K562 (cell line): ENCODE data around the gene TRAPPC2L. TPM values are rescaled to one million over a fixed set of nuclear protein-coding genes. Genes with fewer than 3 reads are reported as not detected.

ENCODE experiments used
- ATAC-seq: fragments of 200-7000 bp; cut with Tn5 transposase; 3 replicates; pipeline ENCODE4 v1.9.1; 2020; ENCODE audit warnings: moderate library complexity
- BruUV-seq: library from RNA; stranded (reverse); fragments of 400-500 nt; replicated peaks from 2 replicates; lab custom pipeline; 2021; lab: Mats Ljungman, UMichigan
- CTCF ChIA-PET: fragments of 300-600 bp; formaldehyde crosslinking; extraction: SDS; loops from one replicate; lab custom pipeline; 2021; ENCODE audit warnings: low intra/inter-chr PET ratio; lab: Yijun Ruan, JAX
- POLR2A ChIA-PET: fragments of 300-600, 350-650 bp; sonication (Branson Sonifier 250); formaldehyde crosslinking; extraction: SDS; loops from one replicate; lab custom pipeline; 2021; ENCODE audit warnings: antibody characterized with exemption, inconsistent platforms; lab: Yijun Ruan, JAX
- DNase-seq, 4 experiments: peaks; one replicate each; pipeline versions ENCODE4 v3.0.0 to v3.0.0-alpha.2; 2011 to 2018; ENCODE audit warnings: low spot score in 3 of 4, mixed read lengths in 3 of 4; ENCODE audit errors: extremely low read depth in 1 of 4
- FAIRE-seq: peaks from 2 replicates; lab custom pipeline; 2011; peaks lifted over from hg19 to GRCh38; lab: Jason Lieb, UNC
- H2AFZ ChIP-seq: 2 replicates; pipeline ENCODE4 v1.6.0; 2011; ENCODE audit warnings: low read depth, low read length, control low read depth, inconsistent platforms
- H3K27ac ChIP-seq: fragments of 200-600 bp; 3 replicates; pipeline ENCODE4 v1.8.0; 2011; ENCODE audit warnings: low read depth, mild to moderate bottlenecking, control low read depth, inconsistent platforms, low read length, moderate library complexity, mixed read lengths; ENCODE audit errors: extremely low read depth
- H3K27me3 ChIP-seq, 2 experiments: fragments of 300-600 bp in 1 of 2; 2 replicates in 1 of 2; 3 replicates in 1 of 2; pipeline versions ENCODE4 v1.6.0 to v1.8.0; 2011; ENCODE audit warnings: inconsistent platforms in 2 of 2, low read length in 2 of 2, mild to moderate bottlenecking in 1 of 2, mixed read lengths in 1 of 2, moderate library complexity in 1 of 2; ENCODE audit not compliant: control insufficient read depth in 2 of 2, insufficient read depth in 2 of 2
- H3K36me3 ChIP-seq: fragments of 300-600 bp; 3 replicates; pipeline ENCODE4 v1.8.0; 2011; ENCODE audit warnings: mild to moderate bottlenecking, low read length, inconsistent platforms; ENCODE audit not compliant: control insufficient read depth, insufficient read depth
- H3K4me1 ChIP-seq, 2 experiments: fragments of 200-600 bp in 1 of 2; replicated peaks in 1 of 2; 2 replicates in 1 of 2; 3 replicates in 1 of 2; pipeline versions ENCODE4 v1.5.1 to v1.8.0; 2011; ENCODE audit warnings: inconsistent platforms in 2 of 2, low read length in 2 of 2, mild to moderate bottlenecking in 1 of 2, mixed read lengths in 1 of 2, moderate library complexity in 1 of 2; ENCODE audit not compliant: control insufficient read depth in 2 of 2, insufficient read depth in 2 of 2
- H3K4me2 ChIP-seq: 2 replicates; pipeline ENCODE4 v1.6.1; 2011; ENCODE audit warnings: low read length, control low read depth, inconsistent platforms, mixed read lengths; ENCODE audit not compliant: insufficient read depth
- H3K4me3 ChIP-seq: fragments of 200-600 bp; sonication (generic), shearing (Covaris generic); 2 replicates; pipeline ENCODE4 v1.5.1; 2016; ENCODE audit warnings: control low read depth, inconsistent platforms
- H3K79me2 ChIP-seq: fragments of 200-600 bp; 3 replicates; pipeline ENCODE4 v1.8.0; 2011; ENCODE audit warnings: low read length, inconsistent platforms; ENCODE audit not compliant: control insufficient read depth, insufficient read depth
- H3K9ac ChIP-seq, 2 experiments: 2 replicates each; pipeline versions ENCODE4 v1.6.0 to v1.6.1; 2011; ENCODE audit warnings: low read depth in 2 of 2, low read length in 2 of 2, control low read depth in 1 of 2, inconsistent platforms in 1 of 2, mild to moderate bottlenecking in 1 of 2, mixed read lengths in 1 of 2; ENCODE audit not compliant: insufficient read depth in 1 of 2
- H3K9me1 ChIP-seq: one replicate; pipeline ENCODE4 v1.6.0; 2011; ENCODE audit warnings: inconsistent platforms, mild to moderate bottlenecking, low read length, moderate library complexity; ENCODE audit not compliant: control insufficient read depth, insufficient read depth
- H3K9me3 ChIP-seq: replicated peaks from 2 replicates; pipeline ENCODE4 v1.5.1; 2011; ENCODE audit warnings: low read depth, low read length, inconsistent platforms; ENCODE audit not compliant: control insufficient read depth, insufficient read depth
- H4K20me1 ChIP-seq: replicated peaks from 2 replicates; pipeline ENCODE4 v1.6.1; 2011; ENCODE audit warnings: low read length, inconsistent platforms, mixed read lengths; ENCODE audit not compliant: control insufficient read depth, insufficient read depth
- ARNT ChIP-seq, 2 experiments: fragments of 450-650 bp; IDR thresholded peaks; 2 replicates each; pipeline ENCODE4 v1.6.1; 2016; ENCODE audit warnings: mild to moderate bottlenecking in 1 of 2
- BMI1 ChIP-seq: fragments of 150-350 bp; IDR thresholded peaks from 2 replicates; pipeline ENCODE4 v1.6.1; 2014; ENCODE audit warnings: low read length
- DACH1 ChIP-seq: fragments of 450-650 bp; IDR thresholded peaks from 2 replicates; pipeline ENCODE4 v1.6.1; 2018; ENCODE audit not compliant: partially characterized antibody
- E2F1 ChIP-seq: sonication (generic); formaldehyde crosslinking; IDR thresholded peaks from 2 replicates; pipeline ENCODE4 v1.8.1; 2023; ENCODE audit warnings: mild to moderate bottlenecking, missing genetic modification reagents, moderate library complexity
- ERF ChIP-seq: fragments of 450-650 bp; formaldehyde crosslinking; IDR thresholded peaks from 2 replicates; pipeline ENCODE4 v1.4.0; 2020; ENCODE audit warnings: mild to moderate bottlenecking, mixed read lengths
- FOXA1 ChIP-seq: fragments of 450-650 bp; IDR thresholded peaks from 2 replicates; pipeline ENCODE4 v1.6.1; 2016; ENCODE audit warnings: mild to moderate bottlenecking, borderline replicate concordance
- HDAC6 ChIP-seq: IDR thresholded peaks from 2 replicates; pipeline ENCODE4 v1.6.1; 2012; ENCODE audit warnings: low read depth, mild to moderate bottlenecking, control low read depth, inconsistent platforms, low read length, moderate library complexity
- IFI16 ChIP-seq: fragments of 250-450 bp; sonication (Bioruptor Pico); IDR thresholded peaks from 2 replicates; pipeline ENCODE4 v2.1.2; 2022; ENCODE audit warnings: mild to moderate bottlenecking, inconsistent platforms
- PCBP2 ChIP-seq: fragments of 200-400 bp; formaldehyde crosslinking; IDR thresholded peaks from 2 replicates; pipeline ENCODE4 v1.6.1; 2018; ENCODE audit warnings: low read length, low read depth, mild to moderate bottlenecking, moderate library complexity; ENCODE audit not compliant: poor library complexity, severe bottlenecking
- RB1 ChIP-seq: fragments of 450-650 bp; IDR thresholded peaks from 2 replicates; pipeline ENCODE4 v1.6.1; 2017; ENCODE audit warnings: low read depth, mild to moderate bottlenecking
- RFX5 ChIP-seq: IDR thresholded peaks from 2 replicates; pipeline ENCODE4 v1.6.1; 2011; ENCODE audit warnings: low read depth, mild to moderate bottlenecking, improper control_type of control experiment, low read length
- SIN3A ChIP-seq, 2 experiments: fragments of 150-350 bp in 1 of 2; IDR thresholded peaks; 2 replicates each; pipeline ENCODE4 v1.6.1; 2011 to 2016; ENCODE audit warnings: borderline replicate concordance in 2 of 2, low read depth in 2 of 2, low read length in 2 of 2, mild to moderate bottlenecking in 2 of 2, moderate library complexity in 2 of 2; ENCODE audit not compliant: control insufficient read depth in 1 of 2
- XRCC3 ChIP-seq: fragments of 450-650 bp; IDR thresholded peaks from 2 replicates; pipeline ENCODE4 v1.6.1; 2017; ENCODE audit warnings: mild to moderate bottlenecking, moderate library complexity
- ZC3H11A ChIP-seq: IDR thresholded peaks from 2 replicates; pipeline ENCODE4 v1.6.1; 2012; ENCODE audit warnings: low read depth, low read length, improper control_type of control experiment
- ZNF41 ChIP-seq: fragments of 250-450 bp; sonication (Bioruptor Pico); conservative IDR thresholded peaks from 2 replicates; pipeline ENCODE4 v1.4.0; 2020; ENCODE audit warnings: mild to moderate bottlenecking
- WGBS: fragments of 100-300 bp; shearing (Covaris generic); methylation state at CpG from one replicate; pipeline ENCODE4 v1.1.6; 2016; ENCODE audit warnings: low coverage, mixed read lengths; ENCODE audit not compliant: insufficient coverage; ENCODE audit errors: missing lambda C conversion rate; 5-methylcytosine and 5-hydroxymethylcytosine counted together
- in situ Hi-C: fragments of 300-500 bp; cut with MboI; formaldehyde crosslinking; loops from 4 replicates; pipeline ENCODE4 v1.15.0; 2018; ENCODE audit warnings: inconsistent platforms, mixed read lengths
- intact Hi-C: fragments of 100-400 bp; cut with micrococcal nuclease; formaldehyde crosslinking; loops from 2 replicates; pipeline ENCODE4 v1.14.2; 2022
- polyA plus RNA-seq, 8 experiments: library from polyadenylated mRNA; depleted of rRNA in 4 of 8; stranded (reverse) in 5 of 8; unstranded in 3 of 8; fragments of >200 nt; fragmentation: Nextera tagmentation in 2 of 8; fragmentation: Illumina TruSeq in 1 of 8; extraction: Ambion mirVana in 2 of 8; extraction: Trizol in 1 of 8; gene quantifications; 2 replicates each; pipeline versions ENCODE4 v1.2.1 to v1.2.3, GENCODE V29; 2011 to 2014; ENCODE audit warnings: inconsistent platforms in 1 of 8, missing spikeins in 1 of 8
- total RNA-seq, 7 experiments: library from RNA; depleted of rRNA in 6 of 7; stranded (reverse); fragments of >200 nt in 6 of 7; fragmentation: Illumina TruSeq in 2 of 7; extraction: Trizol in 2 of 7; gene quantifications; 2 replicates each; pipeline versions ENCODE4 v1.2.1 to v1.2.3, GENCODE V29; 2011 to 2021; ENCODE audit warnings: low replicate concordance in 1 of 7
- TF ChIP-seq, protein P1 (sequence below): IDR thresholded peaks from 2 replicates; pipeline ENCODE4 v1.6.1; 2014; ENCODE audit warnings: antibody characterized with exemption
- TF ChIP-seq, protein P2 (sequence below): fragments of 450-650 bp; formaldehyde crosslinking; IDR thresholded peaks from 2 replicates; pipeline ENCODE4 v1.4.0; 2020; ENCODE audit warnings: mild to moderate bottlenecking

TRAPPC2L gene
- total and polyA plus RNA-seq, 9 of the 15 experiments (the other 6 are each of a cell fraction or from before 2014, with no cell fraction given): 60.4 to 398 (median 97.5) TPM

DNA sequence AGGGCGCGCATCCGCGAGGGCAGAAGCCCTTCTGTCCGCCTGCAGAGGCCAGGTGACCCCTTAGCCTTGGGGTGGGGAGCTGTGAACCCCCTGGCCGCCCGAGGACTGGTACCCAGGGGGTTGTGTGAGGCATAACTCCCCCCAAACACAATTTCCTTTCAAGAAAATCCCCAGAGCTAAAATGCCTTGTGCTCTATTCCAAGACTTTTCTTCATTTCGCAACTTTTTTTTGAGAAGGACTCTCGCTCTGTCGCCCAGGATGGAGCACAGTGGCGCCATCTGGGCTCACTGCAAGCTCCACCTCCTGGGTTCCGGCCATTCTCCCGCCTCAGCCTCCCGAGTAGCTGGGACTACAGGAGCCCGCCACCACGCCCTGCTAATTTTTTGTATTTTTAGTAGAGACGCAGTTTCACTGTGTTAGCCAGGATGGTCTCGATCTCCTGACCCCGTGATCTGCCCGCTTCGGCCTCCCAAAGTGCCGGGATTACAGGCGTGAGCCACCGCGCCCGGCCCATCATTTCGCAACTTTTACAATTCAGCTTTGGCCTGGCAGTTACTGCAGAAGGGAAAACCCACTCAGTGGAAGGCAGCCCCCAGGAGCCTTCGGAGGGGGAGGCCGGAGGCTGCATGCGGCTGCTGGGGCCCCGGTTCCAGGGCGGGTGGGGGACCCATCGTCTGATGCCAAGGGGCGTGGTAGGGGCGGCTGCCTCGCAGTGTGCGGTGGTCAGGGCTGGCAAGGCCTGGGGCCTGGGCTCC is 44.2 kb upstream of the TRAPPC2L start:
- peak overlapping the region; percentile 98 for H2AFZ ChIP-seq
- ChIA-PET POLR2A (interaction anchor here (1.1 to 6.1 kb wide), 5 partner anchors 13 to 380 kb away, joined by 4 to 50 read pairs (median 7); partner anchors contain the start of gene PIEZO1), CTCF (interaction anchor here (0.6 to 1.9 kb wide), 6 partner anchors 76 to 810 kb away, joined by 3 to 16 read pairs (median 4); partner anchors contain the start of gene CDH15)
- H3K27me3 ChIP-seq: no peaks in the 10 kb centered on the region
- DNase-seq (peak in 1 of 4 experiments; percentile 76), FAIRE-seq (peak; percentile 71), ATAC-seq (no peak)
- H3K9me1 ChIP-seq: no peaks in the 10 kb centered on the region
- peak overlapping the region; percentile 86 to 99 for H3K9ac ChIP-seq
- H3K4me1 ChIP-seq: peaks cover 14 to 82% of the 10 kb centered on the region in 2 experiments
- 28% methylated on average over 24 of the region's 37 CpGs for WGBS
- H3K79me2 ChIP-seq: peaks cover 34% of the 10 kb centered on the region
- H3K4me3 ChIP-seq: peak overlapping the region; percentile 64
- no TSS peak for BruUV-seq
- H4K20me1 ChIP-seq: peaks cover 27% of the 10 kb centered on the region; the same call in 1 of the 2 replicates
- H3K27ac ChIP-seq: peak overlapping the region; percentile 94
- H3K4me2 ChIP-seq: peak overlapping the region; percentile 96
- H3K9me3 ChIP-seq: no peaks in the 10 kb centered on the region
- in situ Hi-C loops (loop anchor here (5.0 to 10.0 kb wide), 2 partner anchors 355 to 402 kb away; partner anchors contain the start of gene ZNF778), intact Hi-C loops (loop anchor here (2.0 to 10.0 kb wide), 6 partner anchors 44 to 695 kb away; partner anchors contain the start of genes CBFA2T3, CDH15, GALNS and SPG7)
- peaks cover 34% of the 10 kb centered on the region; the same call in 2 of the 3 replicates for H3K36me3 ChIP-seq
- no peak for TF ChIP-seq ZC3H11A
- TF ChIP-seq HDAC6: no peak
- no peak for TF ChIP-seq RFX5
- no peak for TF ChIP-seq FOXA1
- TF ChIP-seq IFI16 (CRISPR knock-in tag): no peak
- no peak for TF ChIP-seq BMI1
- TF ChIP-seq, protein P1, sequence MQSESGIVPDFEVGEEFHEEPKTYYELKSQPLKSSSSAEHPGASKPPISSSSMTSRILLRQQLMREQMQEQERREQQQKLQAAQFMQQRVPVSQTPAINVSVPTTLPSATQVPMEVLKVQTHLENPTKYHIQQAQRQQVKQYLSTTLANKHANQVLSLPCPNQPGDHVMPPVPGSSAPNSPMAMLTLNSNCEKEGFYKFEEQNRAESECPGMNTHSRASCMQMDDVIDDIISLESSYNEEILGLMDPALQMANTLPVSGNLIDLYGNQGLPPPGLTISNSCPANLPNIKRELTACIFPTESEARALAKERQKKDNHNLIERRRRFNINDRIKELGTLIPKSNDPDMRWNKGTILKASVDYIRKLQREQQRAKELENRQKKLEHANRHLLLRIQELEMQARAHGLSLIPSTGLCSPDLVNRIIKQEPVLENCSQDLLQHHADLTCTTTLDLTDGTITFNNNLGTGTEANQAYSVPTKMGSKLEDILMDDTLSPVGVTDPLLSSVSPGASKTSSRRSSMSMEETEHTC: no peak
- no peak for TF ChIP-seq ERF (CRISPR knock-in tag)
- TF ChIP-seq RB1: no peak
- TF ChIP-seq SIN3A (IDR thresholded peaks at IDR 0.05; ENCODE audit: borderline replicate concordance in 2 of 2, control insufficient read depth in 1 of 2, low read depth in 2 of 2, low read length in 2 of 2): no peak
- TF ChIP-seq ZNF41 (CRISPR knock-in tag): no peak
- TF ChIP-seq E2F1 (CRISPR knock-in tag): no peak
- TF ChIP-seq, protein P2, sequence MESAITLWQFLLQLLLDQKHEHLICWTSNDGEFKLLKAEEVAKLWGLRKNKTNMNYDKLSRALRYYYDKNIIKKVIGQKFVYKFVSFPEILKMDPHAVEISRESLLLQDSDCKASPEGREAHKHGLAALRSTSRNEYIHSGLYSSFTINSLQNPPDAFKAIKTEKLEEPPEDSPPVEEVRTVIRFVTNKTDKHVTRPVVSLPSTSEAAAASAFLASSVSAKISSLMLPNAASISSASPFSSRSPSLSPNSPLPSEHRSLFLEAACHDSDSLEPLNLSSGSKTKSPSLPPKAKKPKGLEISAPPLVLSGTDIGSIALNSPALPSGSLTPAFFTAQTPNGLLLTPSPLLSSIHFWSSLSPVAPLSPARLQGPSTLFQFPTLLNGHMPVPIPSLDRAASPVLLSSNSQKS (CRISPR knock-in tag): no peak
- no peak for TF ChIP-seq PCBP2
- TF ChIP-seq ARNT (IDR thresholded peaks at IDR 0.05): peak in 1 of 2 experiments; percentile 69; a peak in 2 of 4 replicates
- TF ChIP-seq DACH1: peak; percentile 6
- no peak for TF ChIP-seq XRCC3
